ENCODE results near the gene SLC17A3. TPM values are rescaled to one million over a fixed set of nuclear protein-coding genes. Genes with fewer than 3 reads are reported as not detected.

The SLC17A3 gene
- total RNA-seq, 1 experiment from 2014 or later = not detected

- ChIA-PET CTCF (no interaction called here), POLR2A (ENCODE audit: unreplicated experiment) (no interaction called here)
- Histone ChIP-seq H4K20me1 (ENCODE audit: low read length) (0 out of 2 replicates have a peak, but pooled peaks cover 3% of the 10 kb centered on the region), H3K27me3 (ENCODE audit: low read length) (peaks cover 54% of the 10 kb centered on the region), H3K9me3 (ENCODE audit: low read length) (no peaks in the 10 kb centered on the region), H2AFZ (ENCODE audit: low read length) (no peak overlapping the region), H3K9me2 (replicated peaks; ENCODE audit: low read length) (no peaks in the 10 kb centered on the region), H3K36me3 (ENCODE audit: low read depth, low read length) (no peaks in the 10 kb centered on the region), H3K9ac (ENCODE audit: low read length) (no peak overlapping the region), H3F3A (ENCODE audit: low read length, unreplicated experiment) (no peaks in the 10 kb centered on the region), H3K4me2 (ENCODE audit: low read length) (no peak overlapping the region), H3K4me3 (ENCODE audit: low read length) (no peak overlapping the region), H3K79me2 (ENCODE audit: low read length) (no peaks in the 10 kb centered on the region), H3K27ac (ENCODE audit: low read length) (no peak overlapping the region), H3K4me1 (ENCODE audit: insufficient read depth, low read length) (no peaks in the 10 kb centered on the region)
- TF ChIP-seq EZH2 (IDR thresholded peaks at IDR 0.05; ENCODE audit: low read length, unreplicated experiment) = no peak
- no peak for TF ChIP-seq CTCF (conservative IDR thresholded peaks at IDR 0.05; ENCODE audit: low read depth, low read length)
- TF ChIP-seq EZH2phosphoT487 (IDR thresholded peaks at IDR 0.05; ENCODE audit: borderline replicate concordance, low read length) = no peak
- intact Hi-C loops (cut with micrococcal nuclease) = no loop called here
- ATAC-seq (no peak), DNase-seq (no peak)
- no TSS peak for BruUV-seq (replicated peaks)
These were observed 33.5 kb upstream of the SLC17A3 start for GRCh38 chr6:25907475-25908014.

- Histone ChIP-seq H3K9ac (ENCODE audit: low read length) (no peak overlapping the region), H3K79me2 (ENCODE audit: low read length) (no peaks in the 10 kb centered on the region), H3K4me2 (ENCODE audit: low read length) (no peak overlapping the region), H2AFZ (ENCODE audit: low read length) (no peak overlapping the region), H3K4me1 (ENCODE audit: insufficient read depth, low read length) (no peaks in the 10 kb centered on the region), H3K36me3 (ENCODE audit: low read depth, low read length) (no peaks in the 10 kb centered on the region), H3F3A (ENCODE audit: low read length, unreplicated experiment) (no peaks in the 10 kb centered on the region), H3K9me2 (replicated peaks; ENCODE audit: low read length) (no peaks in the 10 kb centered on the region), H3K27me3 (ENCODE audit: low read length) (peaks cover 54% of the 10 kb centered on the region), H4K20me1 (ENCODE audit: low read length) (0 out of 2 replicates have a peak, but pooled peaks cover 3% of the 10 kb centered on the region), H3K27ac (ENCODE audit: low read length) (no peak overlapping the region), H3K4me3 (ENCODE audit: low read length) (no peak overlapping the region), H3K9me3 (ENCODE audit: low read length) (no peaks in the 10 kb centered on the region)
- intact Hi-C loops (cut with micrococcal nuclease) = no loop called here
- TF ChIP-seq CTCF (conservative IDR thresholded peaks at IDR 0.05; ENCODE audit: low read depth, low read length) (no peak), EZH2phosphoT487 (IDR thresholded peaks at IDR 0.05; ENCODE audit: borderline replicate concordance, low read length) (no peak), EZH2 (IDR thresholded peaks at IDR 0.05; ENCODE audit: low read length, unreplicated experiment) (no peak)
- no TSS peak for BruUV-seq (replicated peaks)
- ChIA-PET CTCF (interaction anchor here (0.6 to 1.0 kb wide), 3 partner anchors 38 to 130 kb away, joined by 3 to 8 read pairs (median 3); no protein-coding TSS in a partner anchor), POLR2A (ENCODE audit: unreplicated experiment) (no interaction called here)
- ATAC-seq (no peak), DNase-seq (no peak)
These were observed 29.5 kb upstream of the SLC17A3 start for GRCh38 chr6:25903467-25904099.

GRCh38 chr6:25902071-25902470, 28.0 kb upstream of the SLC17A3 start:
- Histone ChIP-seq H3K27me3 (ENCODE audit: low read length) (peaks cover 40% of the 10 kb centered on the region), H3K27ac (ENCODE audit: low read length) (no peak overlapping the region), H3K9me2 (replicated peaks; ENCODE audit: low read length) (no peaks in the 10 kb centered on the region), H3K4me1 (ENCODE audit: insufficient read depth, low read length) (no peaks in the 10 kb centered on the region), H3K36me3 (ENCODE audit: low read depth, low read length) (no peaks in the 10 kb centered on the region), H4K20me1 (ENCODE audit: low read length) (no peaks in the 10 kb centered on the region), H3F3A (ENCODE audit: low read length, unreplicated experiment) (no peaks in the 10 kb centered on the region), H3K9me3 (ENCODE audit: low read length) (no peaks in the 10 kb centered on the region), H3K4me3 (ENCODE audit: low read length) (no peak overlapping the region), H2AFZ (ENCODE audit: low read length) (no peak overlapping the region), H3K4me2 (ENCODE audit: low read length) (no peak overlapping the region), H3K79me2 (ENCODE audit: low read length) (no peaks in the 10 kb centered on the region), H3K9ac (ENCODE audit: low read length) (no peak overlapping the region)
- DNase-seq = no peak
- intact Hi-C loops (cut with micrococcal nuclease) = no loop called here
- POLR2A ChIA-PET (ENCODE audit: unreplicated experiment) = no interaction called here
- CTCF ChIA-PET = no interaction called here
- ATAC-seq = no peak
- TF ChIP-seq EZH2phosphoT487 (IDR thresholded peaks at IDR 0.05; ENCODE audit: borderline replicate concordance, low read length) = no peak
- no peak for TF ChIP-seq CTCF (conservative IDR thresholded peaks at IDR 0.05; ENCODE audit: low read depth, low read length)
- no peak for TF ChIP-seq EZH2 (IDR thresholded peaks at IDR 0.05; ENCODE audit: low read length, unreplicated experiment)
- no TSS peak for BruUV-seq (replicated peaks)

Measured in PC-3 (cell line).